T-helper 1 cell (primary cell): ENCODE measurements around the gene CACNB2.
A peak's percentile ranks its signal among the peaks of the same experiment; 100 is the strongest.

Experiments
- DNase-seq, 5 donors: peaks; one replicate each; pipeline ENCODE4 v3.0.0-alpha.2; 2012 to 2020

Gene CACNB2

GRCh38 chr10:18469125-18469524 lies 328.9 kb downstream of the CACNB2 start:
- no peak for DNase-seq

GRCh38 chr10:18472977-18473376 lies 332.8 kb downstream of the CACNB2 start:
- no peak for DNase-seq

- no peak for DNase-seq
These were observed 333.3 kb downstream of the CACNB2 start for GRCh38 chr10:18473424-18474117.

- DNase-seq = no peak
These were observed 333.9 kb downstream of the CACNB2 start for GRCh38 chr10:18474118-18474455.

GRCh38 chr10:18476076-18476647 lies 335.9 kb downstream of the CACNB2 start:
- DNase-seq = peak in 1 of 5 donors; percentile 8

- DNase-seq = no peak
These were observed 338.1 kb downstream of the CACNB2 start for GRCh38 chr10:18478354-18478753.

GRCh38 chr10:18479502-18479901 lies 339.3 kb downstream of the CACNB2 start:
- no peak for DNase-seq

GRCh38 chr10:18483516-18484186 lies 343.4 kb downstream of the CACNB2 start:
- DNase-seq = no peak

- no peak for DNase-seq
These were observed 346.2 kb downstream of the CACNB2 start for GRCh38 chr10:18486438-18486837.

- DNase-seq = no peak
These were observed 350.5 kb downstream of the CACNB2 start for GRCh38 chr10:18490755-18491154.

GRCh38 chr10:18497806-18498369 lies 357.7 kb downstream of the CACNB2 start:
- no peak for DNase-seq

- DNase-seq = no peak
These were observed 358.8 kb downstream of the CACNB2 start for GRCh38 chr10:18498998-18499397.

GRCh38 chr10:18500576-18500975 lies 360.4 kb downstream of the CACNB2 start:
- no peak for DNase-seq

GRCh38 chr10:18501198-18501597 lies 361.0 kb downstream of the CACNB2 start:
- peak in 1 of 5 donors; percentile 3 for DNase-seq

- no peak for DNase-seq
These were observed 361.4 kb downstream of the CACNB2 start for GRCh38 chr10:18501629-18502028.

GRCh38 chr10:18504161-18504560 lies 363.9 kb downstream of the CACNB2 start:
- no peak for DNase-seq

GRCh38 chr10:18505456-18506118 lies 365.4 kb downstream of the CACNB2 start:
- no peak for DNase-seq

GRCh38 chr10:18508587-18508986 lies 368.4 kb downstream of the CACNB2 start:
- DNase-seq = no peak

- DNase-seq = no peak
These were observed 374.3 kb downstream of the CACNB2 start for GRCh38 chr10:18514537-18514936.

- no peak for DNase-seq
These were observed 376.6 kb downstream of the CACNB2 start for GRCh38 chr10:18516851-18517250.

GRCh38 chr10:18523025-18523424 lies 382.8 kb downstream of the CACNB2 start:
- DNase-seq = no peak

- no peak for DNase-seq
These were observed 383.6 kb downstream of the CACNB2 start for GRCh38 chr10:18523858-18524257.

GRCh38 chr10:18527687-18528086 lies 387.5 kb downstream of the CACNB2 start:
- DNase-seq = no peak
